CD4-positive, alpha-beta T cell (primary cell): Measurements from ENCODE around the gene SBNO2. TPM values are rescaled to one million over a fixed set of nuclear protein-coding genes. Genes with fewer than 3 reads are reported as not detected.

Experiments used
- ATAC-seq: fragments of 200-7000 bp; cut with Tn5 transposase; one replicate; pipeline ENCODE4 v1.10.0; 2022; ENCODE audit warnings: mild to moderate bottlenecking; ENCODE audit not compliant: poor library complexity
- CTCF ChIA-PET: fragments of 350-600 bp; sonication (Branson Sonifier 250); formaldehyde crosslinking; loops from one replicate; lab custom pipeline; 2021; ENCODE audit warnings: antibody characterized with exemption, inconsistent platforms; lab: Charles Lee
- POLR2A ChIA-PET: fragments of 350-600 bp; sonication (Branson Sonifier 250); formaldehyde crosslinking; loops from one replicate; lab custom pipeline; 2021; ENCODE audit warnings: antibody characterized with exemption, inconsistent platforms; lab: Charles Lee
- DNase-seq, 14 experiments: peaks; one replicate each; pipeline ENCODE4 v3.0.0-alpha.2; 2013 to 2020; ENCODE audit warnings: mixed read lengths in 2 of 14
- H3K27ac ChIP-seq, 2 donors: one replicate each; pipeline versions ENCODE4 v1.5.1 to v1.7.0; 2013; ENCODE audit warnings: low read length in 2 of 2, low read depth in 1 of 2, mild to moderate bottlenecking in 1 of 2
- H3K27me3 ChIP-seq, 2 experiments: 1 replicate in 1 of 2; 2 replicates in 1 of 2; pipeline versions ENCODE4 v1.6.1 to v1.7.0; 2013; ENCODE audit warnings: low read length in 2 of 2, control low read depth in 1 of 2, mild to moderate bottlenecking in 1 of 2, moderate library complexity in 1 of 2; ENCODE audit not compliant: insufficient read depth in 2 of 2, control insufficient read depth in 1 of 2
- H3K36me3 ChIP-seq: one replicate; pipeline ENCODE4 v1.6.1; 2013; ENCODE audit warnings: low read length, control low read depth; ENCODE audit not compliant: insufficient read depth
- H3K4me1 ChIP-seq: one replicate; pipeline ENCODE4 v1.6.1; 2013; ENCODE audit warnings: low read length, control low read depth; ENCODE audit not compliant: insufficient read depth
- H3K4me3 ChIP-seq: one replicate; pipeline ENCODE4 v1.5.1; 2013; ENCODE audit warnings: mild to moderate bottlenecking, low read length, moderate library complexity
- H3K9me3 ChIP-seq, 2 experiments: 1 replicate in 1 of 2; 2 replicates in 1 of 2; pipeline versions ENCODE4 v1.6.1 to v1.7.0; 2013; ENCODE audit warnings: low read length in 2 of 2, mild to moderate bottlenecking in 2 of 2, control low read depth in 1 of 2, moderate library complexity in 1 of 2; ENCODE audit not compliant: control insufficient read depth in 1 of 2, insufficient read depth in 1 of 2
- H3K27ac Mint-ChIP-seq: one replicate; pipeline ENCODE4 v1.8.0; 2020; ENCODE audit warnings: mixed read lengths
- H3K27me3 Mint-ChIP-seq: one replicate; pipeline ENCODE4 v1.8.0; 2021; ENCODE audit warnings: mixed read lengths
- H3K36me3 Mint-ChIP-seq: one replicate; pipeline ENCODE4 v1.8.0; 2021; ENCODE audit warnings: low read depth, mixed read lengths
- H3K4me1 Mint-ChIP-seq: one replicate; pipeline ENCODE4 v1.8.0; 2021; ENCODE audit warnings: low read depth, mixed read lengths
- H3K4me3 Mint-ChIP-seq: one replicate; pipeline ENCODE4 v1.8.0; 2020; ENCODE audit warnings: mild to moderate bottlenecking, mixed read lengths
- H3K9me3 Mint-ChIP-seq: one replicate; pipeline ENCODE4 v1.8.0; 2020; ENCODE audit warnings: mixed read lengths
- CTCF ChIP-seq: fragments of 200-600 bp; IDR thresholded peaks from one replicate; pipeline ENCODE4 v1.8.0; 2022; ENCODE audit warnings: antibody characterized with exemption, mild to moderate bottlenecking
- intact Hi-C, 2 experiments: fragments of 100-400 bp; cut with DNase I in 1 of 2; cut with micrococcal nuclease in 1 of 2; formaldehyde crosslinking; loops; one replicate each; pipeline versions ENCODE4 v1.15.1 to v1.9.0; 2023 to 2025; cut with DNase I, micrococcal nuclease
- total RNA-seq, 174 experiments: library from RNA in 2 of 174; stranded (reverse) in 2 of 174; gene quantifications; one replicate each; pipeline ENCODE4 v1.2.3 and lab custom pipeline; 2021 to 2026

The SBNO2 gene
- total RNA-seq, 2 experiments from 2014 or later, result 126 to 137 TPM

GRCh38 chr19:1159864-1160595, 14.0 kb downstream of the SBNO2 start:
- TF ChIP-seq CTCF, result no peak
- peaks cover 5% of the 10 kb centered on the region for H3K4me1 Mint-ChIP-seq
- Histone ChIP-seq H3K9me3 (no peaks in the 10 kb centered on the region), H3K4me1 (peaks cover 9% of the 10 kb centered on the region), H3K36me3 (peaks cover 19% of the 10 kb centered on the region), H3K4me3 (no peak overlapping the region), H3K27ac (no peak overlapping the region), H3K27me3 (no peaks in the 10 kb centered on the region)
- ATAC-seq, result no peak
- intact Hi-C loops, result no loop called here
- ChIA-PET CTCF (no interaction called here), POLR2A (no interaction called here)
- H3K4me3 Mint-ChIP-seq, result no peak overlapping the region
- no peaks in the 10 kb centered on the region for H3K27me3 Mint-ChIP-seq
- H3K9me3 Mint-ChIP-seq, result no peaks in the 10 kb centered on the region
- no peak for DNase-seq
- no peak overlapping the region for H3K27ac Mint-ChIP-seq
- no peaks in the 10 kb centered on the region for H3K36me3 Mint-ChIP-seq

- DNase-seq, result no peak
- no peak overlapping the region for H3K4me3 ChIP-seq
- POLR2A ChIA-PET, result no interaction called here
- Mint-ChIP-seq H3K9me3 (no peaks in the 10 kb centered on the region), H3K4me1 (peaks cover 5% of the 10 kb centered on the region), H3K27me3 (no peaks in the 10 kb centered on the region), H3K4me3 (no peak overlapping the region), H3K36me3 (no peaks in the 10 kb centered on the region), H3K27ac (no peak overlapping the region)
- H3K27me3 ChIP-seq, result no peaks in the 10 kb centered on the region
- no peak for TF ChIP-seq CTCF
- H3K36me3 ChIP-seq, result peaks cover 24% of the 10 kb centered on the region
- H3K27ac ChIP-seq, result no peak overlapping the region
- H3K4me1 ChIP-seq, result peaks cover 9% of the 10 kb centered on the region
- intact Hi-C loops, result no loop called here
- CTCF ChIA-PET, result no interaction called here
- no peak for ATAC-seq
- H3K9me3 ChIP-seq, result no peaks in the 10 kb centered on the region
Observed at GRCh38 chr19:1158885-1159448, 15.1 kb downstream of the SBNO2 start.

- peaks cover 27% of the 10 kb centered on the region for H3K36me3 ChIP-seq
- Mint-ChIP-seq H3K36me3 (no peaks in the 10 kb centered on the region), H3K27ac (no peak overlapping the region), H3K27me3 (no peaks in the 10 kb centered on the region), H3K4me1 (peaks cover 5% of the 10 kb centered on the region), H3K9me3 (no peaks in the 10 kb centered on the region), H3K4me3 (no peak overlapping the region)
- intact Hi-C loops, result no loop called here
- CTCF ChIA-PET, result no interaction called here
- H3K27ac ChIP-seq, result no peak overlapping the region
- H3K27me3 ChIP-seq, result no peaks in the 10 kb centered on the region
- no peak for ATAC-seq
- DNase-seq, result no peak
- peaks cover 9% of the 10 kb centered on the region for H3K4me1 ChIP-seq
- POLR2A ChIA-PET, result no interaction called here
- H3K9me3 ChIP-seq, result no peaks in the 10 kb centered on the region
- no peak overlapping the region for H3K4me3 ChIP-seq
- no peak for TF ChIP-seq CTCF
Observed at GRCh38 chr19:1157931-1158884, 15.9 kb downstream of the SBNO2 start.
